CD4-positive, alpha-beta T cell treated with Interleukin-15 for 1 hour (primary cell): ENCODE data around the gene FUT6.
"Not testable (repeated sequence)": the region's sequence is repeated elsewhere in the genome, so short reads cannot be mapped to it uniquely, and the experiment has no call there.

Source experiments
- DNase-seq: peaks from one replicate; pipeline ENCODE4 v3.0.0-alpha.2; 2020

FUT6 gene

DNA sequence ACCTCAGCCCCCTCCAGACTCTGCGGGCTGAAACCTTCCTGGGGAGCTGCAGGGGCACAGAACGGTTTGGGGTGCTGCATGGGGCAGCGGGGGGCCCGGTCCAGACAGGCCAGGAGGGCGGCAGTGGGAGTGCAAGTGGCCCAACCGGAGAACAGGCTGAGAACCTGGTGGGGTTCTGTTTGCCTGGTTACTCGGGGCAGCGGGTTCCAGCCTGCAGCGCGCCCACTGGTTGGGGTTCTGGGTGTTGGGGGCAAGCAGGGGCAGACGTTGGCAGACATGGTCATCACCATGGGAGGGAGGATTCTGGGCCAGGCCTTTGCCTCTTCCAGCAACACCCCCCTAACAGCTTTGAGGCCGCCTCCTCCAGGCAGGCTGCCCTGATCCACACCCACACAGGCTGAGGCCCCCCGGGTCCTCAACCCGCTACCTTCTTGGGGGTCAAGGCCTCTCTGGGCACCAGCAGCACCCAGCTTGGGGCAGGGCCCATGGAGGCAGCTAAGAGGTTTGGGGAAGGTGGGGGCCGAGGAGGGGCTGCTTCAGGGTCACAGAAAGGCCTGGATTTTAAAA is 54.8 kb downstream of the FUT6 start, which contains the start of gene PRR22:
PRR22 (minus strand) TSS at position 166 of the 567 bp plus-strand sequence; CDS start at position 80, 86 bp downstream.
- DNase-seq = no peak

DNA sequence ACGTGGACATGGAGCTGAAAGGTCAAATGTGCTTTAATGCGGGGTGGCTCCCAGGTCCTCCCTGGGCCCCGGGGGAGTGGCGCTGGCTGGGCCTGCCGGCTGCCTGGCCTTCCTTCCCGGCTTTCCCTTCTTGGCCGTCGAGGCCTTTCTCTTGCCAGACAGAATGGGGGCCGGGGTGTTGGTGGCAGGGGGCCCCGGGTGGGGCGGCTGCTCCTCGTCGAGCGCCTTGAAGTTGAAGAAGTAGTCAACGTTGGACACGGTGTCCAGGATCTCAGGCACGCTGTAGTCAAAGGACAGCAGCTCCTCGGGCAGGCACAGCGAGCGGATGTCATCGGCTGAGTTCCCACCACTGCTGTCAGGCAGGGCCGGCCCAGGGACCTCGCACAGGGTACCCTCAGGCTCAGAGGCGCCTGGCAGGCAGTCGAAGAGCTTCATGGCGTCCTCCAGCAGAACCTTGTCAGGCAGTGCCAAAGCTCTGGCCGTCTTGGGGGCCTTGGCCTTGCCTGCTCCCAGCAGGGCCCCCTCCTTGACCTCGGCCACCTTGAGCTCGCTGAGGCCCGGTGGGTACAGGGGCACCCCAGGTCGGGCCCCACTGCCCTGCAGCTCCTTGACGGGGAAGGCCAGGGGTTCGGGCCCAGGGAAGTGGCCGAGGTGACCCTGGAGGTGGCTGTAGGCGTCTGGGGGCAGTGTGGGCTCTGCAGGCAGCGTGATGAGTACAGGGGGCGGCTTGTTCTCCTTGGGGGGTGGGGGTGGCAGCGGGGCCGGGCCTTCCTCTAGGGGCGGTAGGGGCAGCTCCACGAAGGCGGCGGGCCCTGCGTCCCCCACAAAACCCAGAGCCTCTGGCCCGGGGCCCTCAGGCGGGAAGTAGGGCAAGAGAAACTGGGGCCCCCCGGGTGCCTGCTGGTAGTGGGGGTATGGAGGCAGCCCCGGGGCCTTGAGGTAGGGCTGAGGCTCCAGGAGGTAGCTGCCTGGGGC is 56.3 kb downstream of the FUT6 start:
- no peak for DNase-seq

DNA sequence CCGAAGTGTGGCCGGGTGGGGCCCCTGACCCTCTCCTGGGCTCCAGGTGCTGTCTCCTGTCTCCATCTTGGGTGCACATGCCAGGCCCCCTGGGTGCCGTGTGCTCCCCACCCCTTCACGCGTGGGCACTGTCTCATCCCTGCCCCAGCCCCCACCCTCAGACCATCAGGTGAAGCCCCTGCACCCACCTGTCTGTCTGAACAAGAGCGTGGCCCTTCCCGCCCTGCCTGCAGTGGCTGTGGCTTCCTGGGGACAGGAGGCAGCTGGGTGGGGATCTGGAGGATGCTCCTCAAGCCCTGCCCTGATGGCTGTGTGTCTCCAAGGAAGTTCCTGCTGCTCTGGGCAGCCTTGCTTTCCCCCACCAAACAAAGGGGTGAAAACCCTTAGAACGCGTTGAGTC is 57.2 kb downstream of the FUT6 start:
- DNase-seq = no peak

DNA sequence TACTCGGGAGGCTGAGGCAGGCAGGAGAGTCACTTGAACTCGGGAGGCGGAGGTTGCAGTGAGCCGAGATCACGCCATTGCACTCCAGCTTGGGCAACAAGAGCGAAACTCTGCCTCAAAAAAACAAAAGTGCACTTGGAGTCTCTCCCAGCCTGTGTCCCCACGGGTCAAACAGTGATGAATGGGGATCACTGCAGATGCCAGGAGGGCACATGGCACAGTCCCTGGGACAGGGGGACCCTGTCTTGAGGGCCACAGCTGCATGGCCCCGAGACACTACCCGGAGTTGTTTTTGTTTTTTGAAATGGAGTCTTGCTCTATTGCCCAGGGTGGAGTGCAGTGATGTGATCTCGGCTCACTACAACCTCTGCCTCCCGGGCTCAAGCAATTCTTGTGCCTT is 58.6 kb downstream of the FUT6 start:
- not testable (repeated sequence) for DNase-seq
